HepG2 (cell line): Measurements from ENCODE around the gene CCDC17.

Source experiments
- ATF3 ChIP-seq: sonication (generic); formaldehyde crosslinking; IDR thresholded peaks from 2 replicates; pipeline ENCODE4 v1.4.0; 2020; ENCODE audit warnings: missing genetic modification reagents
- ELF4 ChIP-seq: sonication (generic); formaldehyde crosslinking; IDR thresholded peaks from 2 replicates; pipeline ENCODE4 v1.5.0; 2020; ENCODE audit warnings: missing genetic modification reagents, mild to moderate bottlenecking, moderate library complexity, borderline replicate concordance
- EP300 ChIP-seq, 3 experiments: sonication (generic) in 1 of 3; formaldehyde crosslinking in 1 of 3; IDR thresholded peaks; 2 replicates each; pipeline versions ENCODE4 v1.5.1 to v1.6.1; 2011 to 2020; ENCODE audit warnings: low read depth in 2 of 3, low read length in 2 of 3, borderline replicate concordance in 1 of 3, improper control_type of control experiment in 1 of 3, mild to moderate bottlenecking in 1 of 3, missing genetic modification reagents in 1 of 3, moderate library complexity in 1 of 3
- ETV6 ChIP-seq: sonication (generic); formaldehyde crosslinking; conservative IDR thresholded peaks from 2 replicates; pipeline ENCODE4 v1.4.0; 2020; ENCODE audit warnings: missing genetic modification reagents
- MAX ChIP-seq: IDR thresholded peaks from 2 replicates; pipeline ENCODE4 v1.6.1; 2012; ENCODE audit warnings: inconsistent platforms
- NR2C2 ChIP-seq: sonication (generic); formaldehyde crosslinking; IDR thresholded peaks from 2 replicates; pipeline ENCODE4 v1.4.0; 2020; ENCODE audit warnings: missing genetic modification reagents, mild to moderate bottlenecking, moderate library complexity, borderline replicate concordance
- PAXIP1 ChIP-seq: sonication (generic); formaldehyde crosslinking; conservative IDR thresholded peaks from 2 replicates; pipeline ENCODE4 v1.4.0; 2020; ENCODE audit warnings: mild to moderate bottlenecking, missing genetic modification reagents, moderate library complexity
- POLR2AphosphoS5 ChIP-seq: IDR thresholded peaks from 2 replicates; pipeline ENCODE4 v1.6.1; 2012; ENCODE audit warnings: low read depth, low read length
- RNF2 ChIP-seq: fragments of 450-650 bp; conservative IDR thresholded peaks from 2 replicates; pipeline ENCODE4 v1.6.1; 2016; ENCODE audit warnings: low read depth
- SOX6 ChIP-seq, 2 experiments: fragments of 450-650 bp in 1 of 2; sonication (generic) in 1 of 2; formaldehyde crosslinking in 1 of 2; IDR thresholded peaks; 2 replicates each; pipeline versions ENCODE4 v1.4.0 to v1.6.1; 2017 to 2020; ENCODE audit warnings: antibody characterized with exemption in 1 of 2, mild to moderate bottlenecking in 1 of 2, missing genetic modification reagents in 1 of 2
- STAT6 ChIP-seq: sonication (generic); formaldehyde crosslinking; IDR thresholded peaks from 2 replicates; pipeline ENCODE4 v1.4.0; 2020; ENCODE audit warnings: missing genetic modification reagents, mild to moderate bottlenecking, borderline replicate concordance
- ZNF605 ChIP-seq: sonication (generic); formaldehyde crosslinking; IDR thresholded peaks from 2 replicates; pipeline ENCODE4 v1.8.0; 2022; ENCODE audit warnings: mild to moderate bottlenecking, missing genetic modification reagents
- ZNF776 ChIP-seq: sonication (generic); formaldehyde crosslinking; IDR thresholded peaks from 2 replicates; pipeline ENCODE4 v1.4.0; 2020; ENCODE audit warnings: mild to moderate bottlenecking, missing genetic modification reagents

GRCh38 chr1:45620588-45621500, 3.0 kb downstream of the CCDC17 start:
- TF ChIP-seq ZNF605 (no peak), ZNF776 (CRISPR knock-in tag) (no peak), SOX6 (IDR thresholded peaks at IDR 0.05) (no peak), SOX6 (CRISPR knock-in tag; IDR thresholded peaks at IDR 0.05) (no peak), POLR2AphosphoS5 (no peak), ELF4 (CRISPR knock-in tag) (no peak), ETV6 (CRISPR knock-in tag) (no peak), NR2C2 (no peak), PAXIP1 (CRISPR knock-in tag) (no peak), ATF3 (CRISPR knock-in tag) (no peak), EP300 (IDR thresholded peaks at IDR 0.05; ENCODE audit: low read depth in 2 of 2, low read length in 2 of 2) (no peak), EP300 (CRISPR knock-in tag; IDR thresholded peaks at IDR 0.05; ENCODE audit: borderline replicate concordance) (no peak), MAX (no peak), STAT6 (CRISPR knock-in tag) (no peak), RNF2 (no peak)
